ENCODE measurements around the gene SEMA3D.

DNA sequence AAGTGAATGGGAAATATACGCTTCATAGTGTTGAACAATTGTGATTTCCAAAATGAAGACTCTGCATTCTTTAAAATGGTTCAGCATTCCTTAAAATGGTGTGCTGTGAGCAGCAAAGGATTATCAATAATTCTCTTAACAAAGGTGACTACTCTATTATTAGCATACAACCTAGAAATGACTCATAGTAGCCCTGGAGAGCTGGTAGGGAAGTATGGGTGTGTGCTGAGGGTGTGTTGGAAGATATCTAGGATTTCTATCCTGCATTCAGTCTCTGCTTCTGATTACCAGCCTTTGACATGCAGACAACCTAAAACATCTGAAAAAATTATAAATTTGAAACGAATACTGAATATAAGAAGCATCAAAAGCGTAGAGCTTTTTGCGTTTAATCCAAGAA is 72.5 kb downstream of the SEMA3D start:
- no peak for TF ChIP-seq POLR2A (IDR thresholded peaks at IDR 0.05)
- TF ChIP-seq CTCF (IDR thresholded peaks at IDR 0.05): no peak
- no peak for TF ChIP-seq EP300 (IDR thresholded peaks at IDR 0.05)
